Activated gamma-delta T cell (primary cell): ENCODE data around the gene RIC1.
"Not testable (repeated sequence)": the region's sequence is repeated elsewhere in the genome, so short reads cannot be mapped to it uniquely, and the experiment has no call there.

Experiments
- DNase-seq: peaks from one replicate; lab custom pipeline; 2025; lab: John Stamatoyannopoulos, UW

The RIC1 gene

GRCh38 chr9:5722679-5723078 lies 93.8 kb downstream of the RIC1 start:
- DNase-seq, result not testable (repeated sequence)

DNA sequence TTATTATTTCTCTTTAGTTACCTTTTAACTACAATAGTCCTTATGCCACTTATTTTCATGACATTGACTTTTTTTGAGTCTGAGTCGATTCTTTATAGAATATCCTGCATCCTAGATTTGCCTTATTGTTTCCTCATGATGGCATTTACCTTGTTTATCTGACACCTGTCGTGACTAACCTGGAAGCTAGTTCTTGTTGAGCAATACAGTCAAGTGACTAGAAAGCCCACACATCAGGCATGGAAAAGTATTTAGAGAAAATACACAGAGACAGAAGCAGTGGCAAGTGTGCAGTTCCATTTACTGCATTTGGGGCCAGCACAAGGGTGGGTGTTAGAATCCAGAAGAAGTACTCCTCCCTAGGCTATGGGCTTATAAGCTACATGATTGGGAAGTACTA lies 106.2 kb downstream of the RIC1 start:
- DNase-seq, result no peak

- DNase-seq, result no peak
Observed at GRCh38 chr9:5736563-5737346, 107.8 kb downstream of the RIC1 start.

GRCh38 chr9:5743109-5743508 lies 114.2 kb downstream of the RIC1 start:
- DNase-seq, result no peak

DNA sequence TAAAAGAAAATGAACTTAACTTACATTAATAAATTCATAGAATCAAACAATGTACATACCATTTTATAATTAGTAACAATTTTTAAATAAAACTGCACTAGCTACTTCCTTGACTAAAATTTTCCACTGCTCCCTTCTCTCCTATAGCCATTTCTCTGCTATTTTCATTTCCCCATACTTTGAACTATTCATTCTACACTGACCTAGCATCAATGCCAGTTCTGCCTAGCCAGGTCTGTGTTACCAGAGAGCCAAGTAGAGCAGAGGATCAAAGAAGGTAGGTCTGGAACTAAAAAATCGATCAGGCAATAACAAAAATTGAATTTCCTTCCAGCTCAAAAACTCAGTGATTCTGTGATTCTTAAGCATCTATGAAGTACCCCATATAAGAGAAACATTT lies 119.5 kb downstream of the RIC1 start:
- no peak for DNase-seq

DNA sequence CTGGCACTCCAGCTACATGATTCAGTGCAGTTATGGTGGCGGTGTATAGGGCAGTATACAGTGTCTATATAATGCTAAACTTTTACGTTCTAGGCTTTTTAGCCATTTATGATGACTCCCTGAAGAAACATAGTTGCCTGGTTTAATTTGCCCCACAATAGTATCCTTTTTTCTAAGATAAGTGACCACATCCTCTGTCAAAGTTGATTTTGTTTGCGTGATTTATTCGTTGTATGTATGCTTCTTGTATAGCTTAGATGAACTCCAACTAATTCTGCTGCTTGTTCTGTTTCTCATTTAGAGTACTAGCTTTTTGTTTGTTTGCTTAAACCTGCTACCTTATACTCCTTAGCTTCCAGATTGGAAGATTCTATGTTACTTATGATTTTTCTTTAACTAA lies 120.4 kb downstream of the RIC1 start:
- no peak for DNase-seq

- no peak for DNase-seq
Observed at GRCh38 chr9:5750569-5750968, 121.7 kb downstream of the RIC1 start.

GRCh38 chr9:5756633-5757032 lies 127.7 kb downstream of the RIC1 start:
- no peak for DNase-seq

- no peak for DNase-seq
Observed at GRCh38 chr9:5760338-5760737, 131.4 kb downstream of the RIC1 start.

DNA sequence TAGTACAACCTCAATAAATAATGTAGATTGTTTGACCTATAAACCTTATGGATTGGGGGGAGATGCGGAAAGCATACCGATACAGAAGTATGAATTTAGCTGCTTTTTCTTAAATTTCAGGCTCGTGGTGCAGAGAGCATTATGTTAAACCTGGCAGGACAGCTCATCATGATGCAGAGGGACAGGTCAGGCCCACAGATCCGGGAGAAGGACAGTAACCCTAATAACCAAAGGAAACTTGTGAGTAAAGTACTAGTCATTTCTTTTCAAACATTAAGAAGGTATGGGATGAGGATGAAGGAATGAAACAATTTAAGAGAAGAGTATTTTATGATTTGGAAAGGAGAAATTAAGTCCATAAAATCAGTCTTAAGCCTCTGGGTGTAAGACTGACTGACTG lies 133.5 kb downstream of the RIC1 start:
- no peak for DNase-seq

GRCh38 chr9:5764130-5764868 lies 135.4 kb downstream of the RIC1 start:
- no peak for DNase-seq

GRCh38 chr9:5767968-5768932 lies 139.3 kb downstream of the RIC1 start:
- no peak for DNase-seq

GRCh38 chr9:5773324-5773999 lies 144.6 kb downstream of the RIC1 start:
- DNase-seq, result no peak

DNA sequence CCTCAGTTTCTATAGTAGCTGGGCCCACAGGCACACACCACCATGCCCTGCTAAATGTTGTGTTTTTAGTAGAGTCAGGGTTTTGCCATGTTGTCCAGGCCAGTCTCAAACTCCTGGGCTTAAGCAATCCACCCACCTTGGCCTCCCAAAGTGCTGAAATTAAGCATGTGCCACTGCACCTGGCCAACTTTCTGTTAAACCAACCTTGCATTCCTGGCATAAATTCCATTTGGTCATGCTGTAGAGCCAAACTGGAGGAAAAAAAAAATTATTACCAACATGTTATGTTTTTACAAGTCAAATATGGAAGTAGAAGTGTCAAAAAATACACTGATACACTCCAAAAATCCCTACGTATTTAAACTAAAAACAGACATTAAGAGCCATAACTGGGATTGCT lies 149.9 kb downstream of the RIC1 start:
- DNase-seq, result no peak

DNA sequence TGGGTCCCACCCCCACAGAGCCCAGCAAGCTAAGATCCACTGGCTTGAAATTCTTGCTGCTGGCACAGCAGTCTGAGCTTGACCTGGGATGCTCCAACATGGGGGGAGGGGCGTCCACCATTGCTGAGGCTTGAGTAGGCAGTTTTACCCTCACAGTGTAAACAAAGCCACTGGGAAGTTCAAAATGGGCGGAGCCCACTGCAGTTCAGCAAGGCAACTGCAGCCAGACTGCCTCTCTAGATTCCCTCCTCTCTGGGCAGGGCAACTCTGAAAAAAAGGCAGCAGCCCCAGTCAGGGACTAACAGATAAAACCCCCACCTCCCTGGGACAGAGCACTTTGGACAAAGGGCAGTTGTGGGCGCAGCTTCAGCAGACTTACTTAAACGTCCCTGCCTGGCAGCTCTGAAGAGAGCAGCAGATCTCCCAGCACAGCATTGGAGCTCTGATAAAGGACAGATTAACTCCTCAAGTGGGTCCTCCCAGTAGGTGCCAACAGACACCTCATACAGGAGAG lies 150.9 kb downstream of the RIC1 start:
- DNase-seq, result not testable (repeated sequence)

GRCh38 chr9:5783420-5783819 lies 154.5 kb downstream of the RIC1 start:
- not testable (repeated sequence) for DNase-seq

DNA sequence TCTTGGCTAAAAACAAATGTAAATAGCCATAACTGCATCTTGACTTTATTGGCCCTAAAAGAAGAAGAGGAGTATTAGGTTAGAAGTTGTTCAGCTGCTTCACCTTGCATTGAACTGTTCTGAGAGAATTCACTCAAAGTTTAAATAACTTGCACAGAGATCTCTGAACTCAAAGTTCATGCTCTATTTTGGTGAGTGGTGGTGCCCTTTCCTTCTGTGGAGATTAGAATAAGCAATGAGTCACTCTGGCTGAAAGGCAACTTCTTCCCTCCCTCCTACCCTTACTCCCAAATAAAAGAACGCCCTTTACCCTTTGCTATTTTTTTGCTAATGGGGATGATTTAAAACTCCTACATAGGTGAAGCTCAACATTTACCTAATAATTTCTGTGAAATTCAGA lies 155.1 kb downstream of the RIC1 start:
- DNase-seq, result no peak

GRCh38 chr9:5784526-5785315 lies 155.8 kb downstream of the RIC1 start:
- no peak for DNase-seq

DNA sequence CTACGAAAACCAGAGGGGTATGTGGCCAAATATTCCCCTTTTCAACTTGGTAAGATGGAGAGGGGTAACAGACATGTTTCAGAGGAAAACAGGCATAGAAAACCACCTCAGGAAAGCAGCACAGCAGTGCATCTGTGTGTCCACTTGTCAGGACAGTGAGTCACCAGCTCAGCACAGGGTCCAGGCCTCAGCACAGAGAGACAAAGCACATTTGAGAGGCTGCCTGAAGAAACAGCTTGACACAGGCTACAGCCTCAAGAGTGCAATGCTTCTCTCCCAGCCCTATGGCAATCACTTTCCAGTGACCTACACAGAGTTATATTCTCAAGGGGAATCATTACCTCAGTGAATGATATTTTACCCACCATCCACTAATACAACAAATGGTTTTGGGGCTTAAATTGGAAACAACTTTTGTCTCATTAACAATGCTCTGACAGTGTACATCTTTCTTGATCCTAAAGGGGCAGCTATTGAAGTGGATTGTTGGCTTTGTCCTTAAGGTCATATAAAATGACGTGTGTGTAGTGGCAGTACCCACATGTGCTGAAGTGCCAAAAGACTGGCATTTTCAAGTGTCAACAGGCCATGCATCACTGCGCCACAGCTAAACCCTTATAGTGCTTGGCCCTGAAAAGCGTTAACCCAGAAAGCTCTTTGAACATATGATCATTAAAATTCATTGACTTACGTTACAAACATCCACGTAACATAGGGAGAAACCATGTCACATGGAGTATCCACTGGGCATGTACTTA lies 157.6 kb downstream of the RIC1 start:
- no peak for DNase-seq

DNA sequence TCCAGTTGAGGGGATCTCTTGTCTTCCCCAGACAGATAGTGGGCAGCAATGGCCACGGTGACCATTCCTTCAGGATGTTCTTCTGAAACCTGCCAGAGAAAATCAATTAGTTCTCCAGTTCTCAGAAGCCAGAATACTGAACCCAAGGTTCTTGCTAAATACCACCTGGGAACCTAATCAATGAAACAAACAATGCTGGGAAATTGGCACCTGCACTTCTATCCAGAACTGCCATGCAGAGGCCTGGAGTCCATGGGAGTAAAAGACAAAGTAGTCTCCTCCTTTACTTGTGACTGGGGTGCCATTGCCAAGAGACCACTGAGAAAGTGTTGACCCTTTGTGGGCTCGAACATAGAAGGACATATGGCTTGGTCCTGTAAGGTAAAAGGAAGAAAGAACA lies 158.3 kb downstream of the RIC1 start:
- DNase-seq, result no peak
